HepG2 (cell line): ENCODE measurements around the gene OR5K1.

Experiments used
- KDM1A ChIP-seq: IDR thresholded peaks from 2 replicates; pipeline ENCODE4 v1.6.1; 2016; ENCODE audit warnings: missing compliant biosample characterization
- MXI1 ChIP-seq: IDR thresholded peaks from 3 replicates; pipeline ENCODE4 v1.6.1; 2012; ENCODE audit warnings: low read depth, low read length, inconsistent platforms, borderline replicate concordance
- POLR2AphosphoS5 ChIP-seq: IDR thresholded peaks from 2 replicates; pipeline ENCODE4 v1.6.1; 2012; ENCODE audit warnings: low read depth, low read length
- PRPF4 ChIP-seq: fragments of 200-400 bp; formaldehyde crosslinking; IDR thresholded peaks from 2 replicates; pipeline ENCODE4 v1.6.1; 2016; ENCODE audit warnings: low read length, low read depth; ENCODE audit not compliant: poor library complexity, severe bottlenecking
- ZNF354B ChIP-seq: sonication (generic); formaldehyde crosslinking; IDR thresholded peaks from 2 replicates; pipeline ENCODE4 v1.8.0; 2022; ENCODE audit warnings: mild to moderate bottlenecking, missing genetic modification reagents
- ZNF768 ChIP-seq: sonication (generic); formaldehyde crosslinking; IDR thresholded peaks from 2 replicates; pipeline ENCODE4 v1.4.0; 2020; ENCODE audit warnings: missing genetic modification reagents
- TF ChIP-seq, protein P1 (sequence below): sonication (generic); formaldehyde crosslinking; IDR thresholded peaks from 2 replicates; pipeline ENCODE4 v1.5.0; 2020; ENCODE audit warnings: mild to moderate bottlenecking, missing genetic modification reagents, moderate library complexity

DNA sequence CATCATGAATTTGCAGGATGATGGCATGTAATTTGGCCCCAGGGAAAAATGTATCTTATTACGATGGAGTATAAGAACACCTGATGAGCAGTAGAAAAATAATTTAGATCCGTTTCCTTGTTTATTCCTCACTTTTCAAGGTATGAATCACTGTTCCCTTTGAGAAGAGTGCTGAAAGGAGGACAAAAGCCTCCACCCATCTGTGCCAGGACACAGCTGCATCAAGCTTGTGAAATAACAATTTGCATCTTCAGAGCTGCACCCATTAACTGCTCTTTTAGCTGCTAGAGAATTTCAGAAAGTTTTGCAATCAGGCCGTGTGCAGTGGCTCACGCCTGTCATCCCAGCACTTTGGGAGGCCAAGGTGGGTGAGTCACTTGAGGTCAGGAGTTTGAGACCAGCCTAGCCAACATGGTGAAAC, 50.1 kb downstream of the OR5K1 start:
- TF ChIP-seq, protein P1, sequence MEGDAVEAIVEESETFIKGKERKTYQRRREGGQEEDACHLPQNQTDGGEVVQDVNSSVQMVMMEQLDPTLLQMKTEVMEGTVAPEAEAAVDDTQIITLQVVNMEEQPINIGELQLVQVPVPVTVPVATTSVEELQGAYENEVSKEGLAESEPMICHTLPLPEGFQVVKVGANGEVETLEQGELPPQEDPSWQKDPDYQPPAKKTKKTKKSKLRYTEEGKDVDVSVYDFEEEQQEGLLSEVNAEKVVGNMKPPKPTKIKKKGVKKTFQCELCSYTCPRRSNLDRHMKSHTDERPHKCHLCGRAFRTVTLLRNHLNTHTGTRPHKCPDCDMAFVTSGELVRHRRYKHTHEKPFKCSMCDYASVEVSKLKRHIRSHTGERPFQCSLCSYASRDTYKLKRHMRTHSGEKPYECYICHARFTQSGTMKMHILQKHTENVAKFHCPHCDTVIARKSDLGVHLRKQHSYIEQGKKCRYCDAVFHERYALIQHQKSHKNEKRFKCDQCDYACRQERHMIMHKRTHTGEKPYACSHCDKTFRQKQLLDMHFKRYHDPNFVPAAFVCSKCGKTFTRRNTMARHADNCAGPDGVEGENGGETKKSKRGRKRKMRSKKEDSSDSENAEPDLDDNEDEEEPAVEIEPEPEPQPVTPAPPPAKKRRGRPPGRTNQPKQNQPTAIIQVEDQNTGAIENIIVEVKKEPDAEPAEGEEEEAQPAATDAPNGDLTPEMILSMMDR (CRISPR knock-in tag) = no peak
- TF ChIP-seq PRPF4 (no peak), ZNF354B (CRISPR knock-in tag) (no peak), MXI1 (no peak), ZNF768 (CRISPR knock-in tag) (no peak), POLR2AphosphoS5 (no peak), KDM1A (CRISPR knock-in tag) (no peak)
